ENCODE data around the gene PPP6R2. TPM values are rescaled to one million over a fixed set of nuclear protein-coding genes. Genes with fewer than 3 reads are reported as not detected.

PPP6R2 gene
- total and polyA plus RNA-seq, 7 experiments from 2014 or later, result 17.0 to 88.1 (median 63.9) TPM

- Mint-ChIP-seq H3K27me3 (peaks cover 0 to 5% (median 0%) of the 10 kb centered on the region in 5 donors), H3K4me3 (peak within 1 kb of the TSS in 1 of 10 donors; percentile 66), H3K9me3 (no peaks in the 10 kb centered on the region), H3K27ac (peak within 1 kb of the TSS in 2 of 9 donors; percentile 46 to 68), H3K4me1 (peaks cover 7 to 17% (median 8%) of the 10 kb centered on the region in 7 donors), H3K36me3 (no peaks in the 10 kb centered on the region)
- Histone ChIP-seq H3K4me1 (ENCODE audit: control insufficient read depth in 2 of 2, insufficient read depth in 2 of 2, low read length in 2 of 2) (peaks cover 4 to 13% of the 10 kb centered on the region in 2 donors), H3K9me3 (ENCODE audit: control insufficient read depth in 2 of 3, low read length in 3 of 3) (no peaks in the 10 kb centered on the region), H3K27me3 (ENCODE audit: control insufficient read depth in 2 of 2, insufficient read depth in 2 of 2, low read length in 2 of 2) (no peaks in the 10 kb centered on the region), H3K4me3 (ENCODE audit: low read length) (no peak within 1 kb of the TSS), H3K36me3 (ENCODE audit: control insufficient read depth in 2 of 3, insufficient read depth in 3 of 3, low read length in 3 of 3) (no peaks in the 10 kb centered on the region), H3K27ac (ENCODE audit: low read depth, low read length) (no peak within 1 kb of the TSS)
- ChIA-PET POLR2A (no interaction called here), CTCF (no interaction called here)
- DNase-seq, result no peak
- intact Hi-C loops (cut with micrococcal nuclease), result no loop called here
- no peak for ATAC-seq
Measured at GRCh38 chr22:50486561-50487289, 143.6 kb downstream of the PPP6R2 start, which contains the start of gene MIOX. Gene MIOX, plus strand, starts transcription at chr22:50486859. Its CDS starts 39 bp downstream, at chr22:50486898.

- Histone ChIP-seq H3K4me3 (ENCODE audit: low read length) (no peak overlapping the region), H3K27me3 (ENCODE audit: control insufficient read depth in 2 of 2, insufficient read depth in 2 of 2, low read length in 2 of 2) (no peaks in the 10 kb centered on the region), H3K27ac (ENCODE audit: low read depth, low read length) (no peak overlapping the region), H3K4me1 (ENCODE audit: control insufficient read depth in 2 of 2, insufficient read depth in 2 of 2, low read length in 2 of 2) (peaks cover 0 to 6% of the 10 kb centered on the region in 2 donors), H3K36me3 (ENCODE audit: control insufficient read depth in 2 of 3, insufficient read depth in 3 of 3, low read length in 3 of 3) (no peaks in the 10 kb centered on the region), H3K9me3 (ENCODE audit: control insufficient read depth in 2 of 3, low read length in 3 of 3) (no peaks in the 10 kb centered on the region)
- Mint-ChIP-seq H3K36me3 (no peaks in the 10 kb centered on the region), H3K4me1 (peaks cover 7 to 17% (median 8%) of the 10 kb centered on the region in 7 donors), H3K27ac (no peak overlapping the region), H3K9me3 (no peaks in the 10 kb centered on the region), H3K4me3 (no peak overlapping the region), H3K27me3 (peaks cover 0 to 5% (median 0%) of the 10 kb centered on the region in 5 donors)
- ChIA-PET CTCF (no interaction called here), POLR2A (no interaction called here)
- DNase-seq (no peak), ATAC-seq (no peak)
- intact Hi-C loops (cut with micrococcal nuclease), result no loop called here
Measured at GRCh38 chr22:50487290-50488005, 144.3 kb downstream of the PPP6R2 start.

DNA sequence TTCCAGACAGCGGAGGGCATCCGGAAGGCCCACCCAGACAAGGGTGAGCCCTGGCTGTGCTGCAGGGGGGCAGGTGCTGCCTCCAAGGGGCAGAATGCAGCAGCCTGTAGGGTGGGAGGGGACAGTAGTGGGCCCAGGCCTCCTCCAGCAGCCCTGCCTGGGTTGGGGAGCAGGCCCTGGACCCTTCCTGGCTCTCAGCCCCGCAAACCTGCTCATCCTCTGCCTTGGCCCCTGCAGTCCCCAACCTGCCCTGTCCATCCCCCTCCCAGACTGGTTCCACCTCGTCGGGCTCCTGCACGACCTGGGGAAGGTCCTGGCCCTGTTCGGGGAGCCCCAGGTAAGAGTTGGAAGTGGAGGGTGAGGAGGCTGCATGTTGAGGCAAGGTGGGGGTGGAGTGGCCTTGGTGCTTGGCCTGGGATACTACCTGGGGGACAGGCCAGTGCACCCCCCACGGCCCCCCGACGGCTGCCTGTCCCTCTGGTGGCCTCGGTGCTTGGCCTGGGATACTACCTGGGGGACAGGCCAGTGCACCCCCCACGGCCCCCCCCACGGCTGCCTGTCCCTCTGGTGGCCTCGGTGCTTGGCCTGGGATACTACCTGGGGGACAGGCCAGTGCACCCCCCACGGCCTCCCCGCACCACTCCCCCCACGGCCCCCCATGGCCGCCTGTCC is 145.0 kb downstream of the PPP6R2 start:
- peaks cover 7 to 15% (median 8%) of the 10 kb centered on the region in 7 donors for H3K4me1 Mint-ChIP-seq
- no peaks in the 10 kb centered on the region for H3K36me3 Mint-ChIP-seq

GRCh38 chr22:50488886-50489285 is 145.8 kb downstream of the PPP6R2 start:
- intact Hi-C loops (cut with micrococcal nuclease), result no loop called here
- ATAC-seq (no peak), DNase-seq (no peak)
- no peaks in the 10 kb centered on the region for H3K36me3 ChIP-seq (ENCODE audit: control insufficient read depth in 2 of 3, insufficient read depth in 3 of 3, low read length in 3 of 3)
- ChIA-PET POLR2A (interaction anchor here (1.3 kb wide), 1 partner anchor 37 kb away, joined by 6 read pairs; the partner anchor contains the start of gene SCO2), CTCF (no interaction called here)
- no peaks in the 10 kb centered on the region for H3K9me3 ChIP-seq (ENCODE audit: control insufficient read depth in 2 of 3, low read length in 3 of 3)
- Mint-ChIP-seq H3K4me3 (no peak overlapping the region), H3K4me1 (peaks cover 7 to 15% (median 8%) of the 10 kb centered on the region in 7 donors), H3K9me3 (no peaks in the 10 kb centered on the region), H3K27me3 (peaks cover 0 to 5% (median 0%) of the 10 kb centered on the region in 5 donors), H3K36me3 (no peaks in the 10 kb centered on the region), H3K27ac (no peak overlapping the region)
- no peak overlapping the region for H3K27ac ChIP-seq (ENCODE audit: low read depth, low read length)
- H3K27me3 ChIP-seq (ENCODE audit: control insufficient read depth in 2 of 2, insufficient read depth in 2 of 2, low read length in 2 of 2), result no peaks in the 10 kb centered on the region
- peaks cover 0 to 6% of the 10 kb centered on the region in 2 donors for H3K4me1 ChIP-seq (ENCODE audit: control insufficient read depth in 2 of 2, insufficient read depth in 2 of 2, low read length in 2 of 2)
- no peak overlapping the region for H3K4me3 ChIP-seq (ENCODE audit: low read length)

More for the DNA sequence above, 145.0 kb downstream of the PPP6R2 start:
- Histone ChIP-seq H3K4me3 (ENCODE audit: low read length) (no peak overlapping the region), H3K36me3 (ENCODE audit: control insufficient read depth in 2 of 3, insufficient read depth in 3 of 3, low read length in 3 of 3) (no peaks in the 10 kb centered on the region), H3K4me1 (ENCODE audit: control insufficient read depth in 2 of 2, insufficient read depth in 2 of 2, low read length in 2 of 2) (peaks cover 0 to 6% of the 10 kb centered on the region in 2 donors), H3K9me3 (ENCODE audit: control insufficient read depth in 2 of 3, low read length in 3 of 3) (no peaks in the 10 kb centered on the region), H3K27ac (ENCODE audit: low read depth, low read length) (no peak overlapping the region), H3K27me3 (ENCODE audit: control insufficient read depth in 2 of 2, insufficient read depth in 2 of 2, low read length in 2 of 2) (no peaks in the 10 kb centered on the region)
- Mint-ChIP-seq H3K27ac (no peak overlapping the region), H3K4me3 (no peak overlapping the region), H3K27me3 (peaks cover 0 to 5% (median 0%) of the 10 kb centered on the region in 5 donors), H3K9me3 (no peaks in the 10 kb centered on the region)
- no peak for DNase-seq
- CTCF ChIA-PET, result no interaction called here
- intact Hi-C loops (cut with micrococcal nuclease), result no loop called here
- no peak for ATAC-seq
- POLR2A ChIA-PET, result no interaction called here

- Histone ChIP-seq H3K27ac (ENCODE audit: low read depth, low read length) (no peak overlapping the region), H3K36me3 (ENCODE audit: control insufficient read depth in 2 of 3, insufficient read depth in 3 of 3, low read length in 3 of 3) (no peaks in the 10 kb centered on the region), H3K4me1 (ENCODE audit: control insufficient read depth in 2 of 2, insufficient read depth in 2 of 2, low read length in 2 of 2) (peaks cover 0 to 6% of the 10 kb centered on the region in 2 donors), H3K9me3 (ENCODE audit: control insufficient read depth in 2 of 3, low read length in 3 of 3) (no peaks in the 10 kb centered on the region), H3K27me3 (ENCODE audit: control insufficient read depth in 2 of 2, insufficient read depth in 2 of 2, low read length in 2 of 2) (no peaks in the 10 kb centered on the region), H3K4me3 (ENCODE audit: low read length) (no peak overlapping the region)
- intact Hi-C loops (cut with micrococcal nuclease), result loop anchor here in 1 of 2 donors (10.0 kb wide), 1 partner anchor 45 kb away; no protein-coding TSS in a partner anchor
- no peaks in the 10 kb centered on the region for H3K36me3 Mint-ChIP-seq
- H3K9me3 Mint-ChIP-seq, result no peaks in the 10 kb centered on the region
- ChIA-PET POLR2A (interaction anchor here (0.6 to 1.4 kb wide), 3 partner anchors 18 to 40 kb away, joined by 3 to 6 read pairs (median 4); partner anchors contain the start of genes LMF2, NCAPH2 and SCO2), CTCF (no interaction called here)
- peaks cover 7 to 15% (median 8%) of the 10 kb centered on the region in 7 donors for H3K4me1 Mint-ChIP-seq
- H3K4me3 Mint-ChIP-seq, result no peak overlapping the region
- ATAC-seq (no peak), DNase-seq (no peak)
- H3K27ac Mint-ChIP-seq, result no peak overlapping the region
- peaks cover 0 to 5% (median 0%) of the 10 kb centered on the region in 5 donors for H3K27me3 Mint-ChIP-seq
Measured at GRCh38 chr22:50489363-50490243, 146.5 kb downstream of the PPP6R2 start.

All from naive thymus-derived CD4-positive, alpha-beta T cell (primary cell).